ENCODE results near the gene PIP4K2B.

DNA sequence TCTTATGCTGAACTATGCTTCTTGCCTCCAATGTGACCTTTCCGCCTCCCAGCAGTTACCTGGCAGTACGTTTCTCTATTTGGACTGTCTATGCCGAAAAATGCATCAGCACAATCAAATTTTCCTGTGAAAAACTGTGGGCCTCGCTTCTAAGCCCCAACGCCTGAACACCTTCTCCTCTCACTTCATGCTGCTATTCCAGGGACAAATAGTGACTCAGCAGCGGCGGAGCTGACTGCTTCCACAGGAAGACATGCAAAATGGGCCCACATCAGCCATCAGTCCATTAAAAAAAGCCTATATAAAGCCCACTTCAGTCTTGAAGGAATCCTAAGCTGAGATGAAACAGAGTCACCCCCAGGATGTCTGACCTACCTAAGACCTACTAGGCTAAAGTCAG is 10.5 kb upstream of the PIP4K2B start:
- TF ChIP-seq POLR2A (IDR thresholded peaks at IDR 0.05) = no peak
- TF ChIP-seq CTCF (IDR thresholded peaks at IDR 0.05) = no peak

All from esophagus squamous epithelium (tissue), 4 donors.